Skeletal muscle tissue (tissue), 4 donors: ENCODE results near the gene NCKAP5. TPM values are rescaled to one million over a fixed set of nuclear protein-coding genes. Genes with fewer than 3 reads are reported as not detected.

ENCODE experiments used
- H3K27ac ChIP-seq: one replicate; pipeline ENCODE4 v1.7.0; 2013; ENCODE audit warnings: mild to moderate bottlenecking, low read depth, low read length, inconsistent platforms
- H3K27me3 ChIP-seq, 3 donors: one replicate each; pipeline ENCODE4 v1.7.0; 2013; ENCODE audit warnings: low read length in 3 of 3; ENCODE audit not compliant: control insufficient read depth in 3 of 3, insufficient read depth in 3 of 3
- H3K36me3 ChIP-seq, 3 donors: one replicate each; pipeline ENCODE4 v1.7.0; 2013; ENCODE audit warnings: low read length in 3 of 3; ENCODE audit not compliant: control insufficient read depth in 3 of 3, insufficient read depth in 3 of 3
- H3K4me1 ChIP-seq, 3 donors: one replicate each; pipeline ENCODE4 v1.7.0; 2013; ENCODE audit warnings: low read length in 3 of 3, mild to moderate bottlenecking in 3 of 3; ENCODE audit not compliant: control insufficient read depth in 3 of 3, insufficient read depth in 3 of 3
- H3K4me3 ChIP-seq, 3 donors: one replicate each; pipeline ENCODE4 v1.7.0; 2013; ENCODE audit warnings: low read length in 3 of 3
- H3K9ac ChIP-seq, 3 donors: one replicate each; pipeline ENCODE4 v1.7.0; 2013; ENCODE audit warnings: low read length in 3 of 3, mild to moderate bottlenecking in 3 of 3, moderate library complexity in 2 of 3, low read depth in 1 of 3
- H3K9me3 ChIP-seq, 3 donors: one replicate each; pipeline ENCODE4 v1.7.0; 2013; ENCODE audit warnings: low read length in 3 of 3; ENCODE audit not compliant: control insufficient read depth in 3 of 3
- total RNA-seq: library from RNA; depleted of rRNA; stranded (reverse); fragments of >200 nt; gene quantifications from one replicate; pipeline ENCODE4 v1.2.3, GENCODE V29; 2014
- donor health status: Osteomylitis.

The NCKAP5 gene
- total RNA-seq, 1 donor from 2014 or later, result 5.7 TPM

GRCh38 chr2:132641819-132642218, 926.4 kb downstream of the NCKAP5 start:
- Histone ChIP-seq H3K4me3 (no peak overlapping the region), H3K27me3 (peaks cover 0 to 3% (median 0%) of the 10 kb centered on the region in 3 donors), H3K9ac (no peak overlapping the region), H3K36me3 (no peaks in the 10 kb centered on the region), H3K27ac (no peak overlapping the region), H3K4me1 (no peaks in the 10 kb centered on the region), H3K9me3 (no peaks in the 10 kb centered on the region)

- Histone ChIP-seq H3K4me1 (no peaks in the 10 kb centered on the region), H3K27ac (no peak overlapping the region), H3K36me3 (no peaks in the 10 kb centered on the region), H3K27me3 (peaks cover 0 to 2% (median 0%) of the 10 kb centered on the region in 3 donors), H3K9ac (no peak overlapping the region), H3K9me3 (no peaks in the 10 kb centered on the region), H3K4me3 (no peak overlapping the region)
Measured at GRCh38 chr2:132640116-132640515, 928.1 kb downstream of the NCKAP5 start.

- Histone ChIP-seq H3K27ac (no peak overlapping the region), H3K4me3 (no peak overlapping the region), H3K4me1 (no peaks in the 10 kb centered on the region), H3K36me3 (no peaks in the 10 kb centered on the region), H3K9ac (no peak overlapping the region), H3K27me3 (no peaks in the 10 kb centered on the region), H3K9me3 (no peaks in the 10 kb centered on the region)
Measured at GRCh38 chr2:132638313-132639040, 929.8 kb downstream of the NCKAP5 start.

GRCh38 chr2:132636346-132636745, 931.9 kb downstream of the NCKAP5 start:
- Histone ChIP-seq H3K9ac (no peak overlapping the region), H3K4me3 (no peak overlapping the region), H3K27ac (no peak overlapping the region), H3K4me1 (no peaks in the 10 kb centered on the region), H3K36me3 (no peaks in the 10 kb centered on the region), H3K9me3 (no peaks in the 10 kb centered on the region), H3K27me3 (no peaks in the 10 kb centered on the region)

- no peaks in the 10 kb centered on the region for H3K27me3 ChIP-seq
- H3K4me3 ChIP-seq, result no peak overlapping the region
- no peaks in the 10 kb centered on the region for H3K4me1 ChIP-seq
- no peak overlapping the region for H3K27ac ChIP-seq
- no peak overlapping the region for H3K9ac ChIP-seq
- H3K36me3 ChIP-seq, result no peaks in the 10 kb centered on the region
- no peaks in the 10 kb centered on the region for H3K9me3 ChIP-seq
Measured at GRCh38 chr2:132633635-132634034, 934.6 kb downstream of the NCKAP5 start.

- Histone ChIP-seq H3K9me3 (no peaks in the 10 kb centered on the region), H3K4me1 (no peaks in the 10 kb centered on the region), H3K36me3 (no peaks in the 10 kb centered on the region), H3K27me3 (peaks cover 0 to 2% (median 0%) of the 10 kb centered on the region in 3 donors), H3K27ac (no peak overlapping the region), H3K4me3 (no peak overlapping the region), H3K9ac (no peak overlapping the region)
Measured at GRCh38 chr2:132632000-132632649, 936.1 kb downstream of the NCKAP5 start.

GRCh38 chr2:132627536-132627935, 940.7 kb downstream of the NCKAP5 start:
- Histone ChIP-seq H3K27me3 (peaks cover 0 to 2% (median 0%) of the 10 kb centered on the region in 3 donors), H3K9me3 (no peaks in the 10 kb centered on the region), H3K9ac (no peak overlapping the region), H3K36me3 (no peaks in the 10 kb centered on the region), H3K27ac (no peak overlapping the region), H3K4me1 (no peaks in the 10 kb centered on the region), H3K4me3 (no peak overlapping the region)

GRCh38 chr2:132623096-132623839, 945.0 kb downstream of the NCKAP5 start:
- no peak overlapping the region for H3K4me3 ChIP-seq
- no peaks in the 10 kb centered on the region for H3K36me3 ChIP-seq
- no peaks in the 10 kb centered on the region for H3K4me1 ChIP-seq
- no peak overlapping the region for H3K27ac ChIP-seq
- H3K9ac ChIP-seq, result no peak overlapping the region
- no peaks in the 10 kb centered on the region for H3K9me3 ChIP-seq
- peaks cover 0 to 7% (median 4%) of the 10 kb centered on the region in 3 donors for H3K27me3 ChIP-seq
